H9 (cell line): Measurements from ENCODE around the gene ARHGAP26. TPM values are rescaled to one million over a fixed set of nuclear protein-coding genes. Genes with fewer than 3 reads are reported as not detected.

Experiments used
- DNase-seq: peaks from one replicate; pipeline ENCODE4 v3.0.0-alpha.2; 2017
- H2AFZ ChIP-seq: one replicate; pipeline ENCODE4 v1.6.1; 2013; ENCODE audit warnings: mild to moderate bottlenecking, low read length, control low read depth, moderate library complexity
- H2AK5ac ChIP-seq: 2 replicates; pipeline ENCODE4 v1.6.1; 2013; ENCODE audit warnings: low read length, control low read depth, mixed read lengths; ENCODE audit not compliant: insufficient read length
- H2BK120ac ChIP-seq: one replicate; pipeline ENCODE4 v1.6.1; 2013; ENCODE audit warnings: low read depth, mild to moderate bottlenecking, low read length, control low read depth, inconsistent platforms; ENCODE audit not compliant: poor library complexity, severe bottlenecking
- H2BK12ac ChIP-seq: 2 replicates; pipeline ENCODE4 v1.6.1; 2013; ENCODE audit warnings: low read length, control low read depth, mixed read lengths, low read depth; ENCODE audit not compliant: insufficient read length
- H2BK15ac ChIP-seq: 2 replicates; pipeline ENCODE4 v1.6.1; 2013; ENCODE audit warnings: low read depth, low read length, control low read depth
- H2BK20ac ChIP-seq: one replicate; pipeline ENCODE4 v1.6.1; 2013; ENCODE audit warnings: low read depth, mild to moderate bottlenecking, low read length, control low read depth, inconsistent platforms; ENCODE audit not compliant: poor library complexity, severe bottlenecking
- H2BK5ac ChIP-seq: 2 replicates; pipeline ENCODE4 v1.6.1; 2013; ENCODE audit warnings: low read length, control low read depth, mixed read lengths; ENCODE audit not compliant: insufficient read length
- H3K14ac ChIP-seq: 2 replicates; pipeline ENCODE4 v1.6.1; 2013; ENCODE audit warnings: low read length, control low read depth; ENCODE audit not compliant: insufficient read depth
- H3K18ac ChIP-seq: 2 replicates; pipeline ENCODE4 v1.6.1; 2013; ENCODE audit warnings: low read depth, mild to moderate bottlenecking, mixed read lengths, low read length, control low read depth; ENCODE audit not compliant: insufficient read length
- H3K23ac ChIP-seq: 2 replicates; pipeline ENCODE4 v1.6.1; 2013; ENCODE audit warnings: low read length, control low read depth, mixed read lengths, low read depth; ENCODE audit not compliant: insufficient read length
- H3K23me2 ChIP-seq: 2 replicates; pipeline ENCODE4 v1.6.1; 2013; ENCODE audit warnings: low read depth, mild to moderate bottlenecking, mixed read lengths, low read length, control low read depth; ENCODE audit not compliant: insufficient read length, poor library complexity, severe bottlenecking
- H3K27ac ChIP-seq: 2 replicates; pipeline ENCODE4 v1.5.1; 2013; ENCODE audit warnings: low read length, control low read depth, mixed read lengths, low read depth; ENCODE audit not compliant: insufficient read length
- H3K27me3 ChIP-seq: 2 replicates; pipeline ENCODE4 v1.6.1; 2013; ENCODE audit warnings: low read length, control low read depth, inconsistent platforms; ENCODE audit not compliant: insufficient read depth
- H3K4ac ChIP-seq: 2 replicates; pipeline ENCODE4 v1.6.1; 2013; ENCODE audit warnings: low read depth, mild to moderate bottlenecking, control low read depth, inconsistent platforms, low read length, moderate library complexity
- H3K4me1 ChIP-seq: 2 replicates; pipeline ENCODE4 v1.6.1; 2013; ENCODE audit warnings: low read length, control low read depth, inconsistent platforms; ENCODE audit not compliant: insufficient read depth
- H3K4me2 ChIP-seq: 2 replicates; pipeline ENCODE4 v1.6.1; 2013; ENCODE audit warnings: low read length, control low read depth, mixed read lengths; ENCODE audit not compliant: insufficient read length, insufficient read depth
- H3K56ac ChIP-seq: 2 replicates; pipeline ENCODE4 v1.6.1; 2013; ENCODE audit warnings: low read depth, mild to moderate bottlenecking, mixed read lengths, low read length, control low read depth; ENCODE audit not compliant: insufficient read length
- H3K79me1 ChIP-seq: 2 replicates; pipeline ENCODE4 v1.6.1; 2013; ENCODE audit warnings: low read depth, mild to moderate bottlenecking, moderate library complexity, low read length, control low read depth, inconsistent platforms; ENCODE audit not compliant: insufficient read depth, poor library complexity, severe bottlenecking
- H3K79me2 ChIP-seq: 2 replicates; pipeline ENCODE4 v1.6.1; 2013; ENCODE audit warnings: low read length, control low read depth, inconsistent platforms; ENCODE audit not compliant: insufficient read depth
- H3K9ac ChIP-seq: 2 replicates; pipeline ENCODE4 v1.6.1; 2013; ENCODE audit warnings: low read length, control low read depth, mixed read lengths; ENCODE audit not compliant: insufficient read length; ENCODE audit errors: extremely low read depth
- H3K9me3 ChIP-seq: one replicate; pipeline ENCODE4 v1.6.1; 2013; ENCODE audit warnings: low read depth, low read length, inconsistent platforms; ENCODE audit not compliant: control insufficient read depth
- H3T11ph ChIP-seq: one replicate; pipeline ENCODE4 v1.6.1; 2013; ENCODE audit warnings: mild to moderate bottlenecking, low read length, control low read depth, inconsistent platforms
- H4K20me1 ChIP-seq: one replicate; pipeline ENCODE4 v1.6.1; 2013; ENCODE audit not compliant: control insufficient read depth, insufficient read length, insufficient read depth
- H4K5ac ChIP-seq: 2 replicates; pipeline ENCODE4 v1.6.1; 2013; ENCODE audit warnings: low read depth, mild to moderate bottlenecking, mixed read lengths, low read length, control low read depth; ENCODE audit not compliant: insufficient read length
- H4K8ac ChIP-seq: replicated peaks from 2 replicates; pipeline ENCODE4 v1.6.1; 2013; ENCODE audit warnings: low read length, control low read depth, mixed read lengths, low read depth; ENCODE audit not compliant: insufficient read length
- H4K91ac ChIP-seq: 2 replicates; pipeline ENCODE4 v1.6.1; 2013; ENCODE audit warnings: low read depth, mild to moderate bottlenecking, moderate library complexity, mixed read lengths, low read length, control low read depth; ENCODE audit not compliant: insufficient read length
- H3K27ac Mint-ChIP-seq, 3 experiments: 2 replicates in 2 of 3; 3 replicates in 1 of 3; pipeline ENCODE4 v1.8.0; 2020 to 2021; ENCODE audit warnings: mixed read lengths in 3 of 3, mild to moderate bottlenecking in 1 of 3, moderate library complexity in 1 of 3
- H3K27me3 Mint-ChIP-seq: 2 replicates; pipeline ENCODE4 v1.8.0; 2021; ENCODE audit warnings: low read depth, mild to moderate bottlenecking, moderate library complexity, mixed read lengths
- H3K36me3 Mint-ChIP-seq, 3 experiments: 2 replicates in 2 of 3; 3 replicates in 1 of 3; pipeline ENCODE4 v1.8.0; 2020 to 2021; ENCODE audit warnings: low read depth in 3 of 3, mixed read lengths in 3 of 3; ENCODE audit not compliant: insufficient read depth in 1 of 3
- H3K4me1 Mint-ChIP-seq, 2 experiments: 2 replicates each; pipeline ENCODE4 v1.8.0; 2020; ENCODE audit warnings: mixed read lengths in 2 of 2
- H3K4me3 Mint-ChIP-seq, 2 experiments: 2 replicates in 1 of 2; 3 replicates in 1 of 2; pipeline ENCODE4 v1.8.0; 2020 to 2021; ENCODE audit warnings: mild to moderate bottlenecking in 2 of 2, mixed read lengths in 2 of 2, moderate library complexity in 1 of 2
- H3K9me3 Mint-ChIP-seq, 2 experiments: 2 replicates in 1 of 2; 3 replicates in 1 of 2; pipeline ENCODE4 v1.8.0; 2020; ENCODE audit warnings: mild to moderate bottlenecking in 2 of 2, mixed read lengths in 2 of 2, moderate library complexity in 1 of 2
- CTCF ChIP-seq: fragments of 200-600 bp; sonication (generic); conservative IDR thresholded peaks from 3 replicates; pipeline ENCODE4 v1.8.0; 2021; ENCODE audit warnings: antibody characterized with exemption, mild to moderate bottlenecking
- WGBS: extraction: QIAGEN DNeasy Blood & Tissue Kit; methylation state at CpG from one replicate; pipeline ENCODE4 v1.1.7; 2013; ENCODE audit warnings: missing lambda C conversion rate, low lambda C conversion rate, mixed read lengths; ENCODE audit not compliant: insufficient read length; ENCODE audit errors: extremely low coverage; 5-methylcytosine and 5-hydroxymethylcytosine counted together
- total RNA-seq: library from RNA; stranded (reverse); gene quantifications from 2 replicates; pipeline ENCODE4 v1.2.1, GENCODE V29; 2021

Gene ARHGAP26
- total RNA-seq, 1 experiment from 2014 or later: 13.8 TPM

DNA sequence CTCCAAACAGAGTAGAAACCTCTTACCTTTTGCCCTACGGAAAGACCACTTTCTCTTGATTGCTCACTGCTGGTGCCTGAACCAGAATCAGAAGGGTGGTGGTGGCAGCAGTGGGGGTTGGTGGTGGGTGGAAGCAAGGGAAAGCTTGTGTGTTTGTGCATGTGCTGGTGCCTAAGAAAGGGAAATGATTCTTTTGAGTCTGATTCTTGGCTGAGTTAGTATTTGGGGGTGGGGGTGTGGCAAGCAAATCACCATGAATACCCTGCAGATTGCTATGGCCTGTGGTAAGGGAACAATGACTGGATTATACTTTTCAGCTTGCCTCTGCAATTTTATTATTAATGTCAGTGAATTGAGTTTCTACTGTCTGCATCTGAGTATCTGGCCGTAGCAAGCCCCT lies 106.6 kb downstream of the ARHGAP26 start:
- H3K9me3 Mint-ChIP-seq: no peaks in the 10 kb centered on the region
- H4K91ac ChIP-seq: no peak overlapping the region
- no peaks in the 10 kb centered on the region for H3K27me3 ChIP-seq
- H3K79me2 ChIP-seq: no peaks in the 10 kb centered on the region
- no peaks in the 10 kb centered on the region for H3K23me2 ChIP-seq
- peaks cover 4% of the 10 kb centered on the region; the same call in 1 of the 2 replicates for H3K4me1 ChIP-seq
- H2AK5ac ChIP-seq: no peak overlapping the region
- peaks cover 32 to 39% of the 10 kb centered on the region in 2 experiments for H3K4me1 Mint-ChIP-seq
- H4K20me1 ChIP-seq: no peaks in the 10 kb centered on the region
- H3K27ac Mint-ChIP-seq: no peak overlapping the region; a peak in 1 of 7 replicates
- H3K27ac ChIP-seq: no peak overlapping the region
- WGBS: no CpG with 5 or more reads among the region's 2 CpGs
- no peak overlapping the region for H2BK12ac ChIP-seq
- H3K4me3 Mint-ChIP-seq: no peak overlapping the region
- no peak overlapping the region for H4K5ac ChIP-seq
- H3K27me3 Mint-ChIP-seq: no peaks in the 10 kb centered on the region
- no peak overlapping the region for H2BK5ac ChIP-seq
- H3K4me2 ChIP-seq: no peak overlapping the region
- no peak overlapping the region for H2AFZ ChIP-seq
- no peaks in the 10 kb centered on the region for H3K79me1 ChIP-seq
- H3K14ac ChIP-seq: no peak overlapping the region
- no peak overlapping the region for H3K23ac ChIP-seq
- no peak overlapping the region for H3K18ac ChIP-seq
- no peak for TF ChIP-seq CTCF
- no peak overlapping the region for H4K8ac ChIP-seq
- no peak for DNase-seq
- H3T11ph ChIP-seq: no peak overlapping the region
- H3K9me3 ChIP-seq: no peaks in the 10 kb centered on the region
- no peak overlapping the region for H3K4ac ChIP-seq
- no peak overlapping the region for H3K9ac ChIP-seq
- no peak overlapping the region for H2BK20ac ChIP-seq
- H2BK120ac ChIP-seq: no peak overlapping the region
- no peak overlapping the region for H2BK15ac ChIP-seq
- H3K56ac ChIP-seq: no peak overlapping the region
- H3K36me3 Mint-ChIP-seq: peaks cover 0 to 5% (median 0%) of the 10 kb centered on the region in 3 experiments; a peak in 3 of 7 replicates
